Ureter (tissue), 1 donor: ENCODE measurements around the gene S100A7. TPM values are rescaled to one million over a fixed set of nuclear protein-coding genes. Genes with fewer than 3 reads are reported as not detected.
"Not testable (repeated sequence)": the region's sequence is repeated elsewhere in the genome, so short reads cannot be mapped to it uniquely, and the experiment has no call there.

ENCODE experiments used
- DNase-seq: peaks from one replicate; pipeline ENCODE4 v3.0.0-alpha.2; 2020; ENCODE audit warnings: low spot score
- total RNA-seq: library from RNA; stranded (reverse); gene quantifications from one replicate; pipeline ENCODE4 v1.2.4, GENCODE V29; 2023
- donor health status: DM: yes; HTN: yes; CAD: no.

Gene S100A7
- total RNA-seq, 1 donor from 2014 or later = not detected

GRCh38 chr1:153431002-153431401 is 29.4 kb downstream of the S100A7 start:
- DNase-seq = no peak

- DNase-seq = no peak
These were observed 29.9 kb downstream of the S100A7 start for GRCh38 chr1:153430561-153430960.

- no peak for DNase-seq
These were observed 30.3 kb downstream of the S100A7 start for GRCh38 chr1:153430166-153430553.

GRCh38 chr1:153429266-153430165 is 30.9 kb downstream of the S100A7 start:
- DNase-seq = no peak

- DNase-seq = no peak
These were observed 31.7 kb downstream of the S100A7 start for GRCh38 chr1:153428791-153429190.

- DNase-seq = no peak
These were observed 32.3 kb downstream of the S100A7 start for GRCh38 chr1:153428073-153428638.

- no peak for DNase-seq
These were observed 33.6 kb downstream of the S100A7 start for GRCh38 chr1:153426809-153427208.

- DNase-seq = peak; percentile 70
These were observed 37.9 kb downstream of the S100A7 start for GRCh38 chr1:153422450-153423068.

- no peak for DNase-seq
These were observed 40.1 kb downstream of the S100A7 start for GRCh38 chr1:153420306-153420705.

- peak; percentile 17 for DNase-seq
These were observed 41.0 kb downstream of the S100A7 start for GRCh38 chr1:153419436-153419793.

- not testable (repeated sequence) for DNase-seq
These were observed 41.6 kb downstream of the S100A7 start for GRCh38 chr1:153418758-153419435.

GRCh38 chr1:153417136-153417888 is 43.1 kb downstream of the S100A7 start:
- DNase-seq = peak; percentile 13

- peak; percentile 12 for DNase-seq
These were observed 44.4 kb downstream of the S100A7 start, which contains the start of gene S100A7A for GRCh38 chr1:153415850-153416570. Gene S100A7A (plus strand): TSS chr1:153416520. CDS start chr1:153418083, 1,563 bp downstream.

GRCh38 chr1:153413961-153414360 is 46.5 kb downstream of the S100A7 start:
- DNase-seq = not testable (repeated sequence)

Other genes starting within 250 kb of the S100A7 start
- gene PRR9, start 243.1 kb downstream of the S100A7 start, total RNA-seq = not detected
- not detected for gene LORICRIN, start 201.0 kb downstream of the S100A7 start, total RNA-seq
- not detected for gene PGLYRP3, start 147.7 kb downstream of the S100A7 start, total RNA-seq
- 0.60 TPM for gene PGLYRP4, start 111.8 kb downstream of the S100A7 start, total RNA-seq
- gene S100A9, start 102.8 kb downstream of the S100A7 start, total RNA-seq = 151 TPM
- not detected for gene S100A12, start 85.0 kb downstream of the S100A7 start, total RNA-seq
- 31.6 TPM for gene S100A8, start 69.6 kb downstream of the S100A7 start, total RNA-seq
- not detected for gene S100A7A, start 44.1 kb downstream of the S100A7 start, total RNA-seq
- gene S100A6, start 75.3 kb upstream of the S100A7 start, total RNA-seq = 1,381 TPM
- 0.86 TPM for gene S100A5, start 80.3 kb upstream of the S100A7 start, total RNA-seq
- 120 TPM for gene S100A4, start 85.2 kb upstream of the S100A7 start, total RNA-seq
- 6.5 TPM for gene S100A3, start 88.6 kb upstream of the S100A7 start, total RNA-seq
- 317 TPM for gene S100A2, start 105.2 kb upstream of the S100A7 start, total RNA-seq
- gene S100A16, start 152.5 kb upstream of the S100A7 start, total RNA-seq = 81.8 TPM
- 51.3 TPM for gene S100A14, start 155.7 kb upstream of the S100A7 start, total RNA-seq
- 71.6 TPM for gene S100A13, start 166.9 kb upstream of the S100A7 start, total RNA-seq
- not detected for gene S100A1, start 167.8 kb upstream of the S100A7 start, total RNA-seq
- gene CHTOP, start 173.4 kb upstream of the S100A7 start, total RNA-seq = 91.7 TPM
- 37.3 TPM for gene SNAPIN, start 198.1 kb upstream of the S100A7 start, total RNA-seq
- 131 TPM for gene ILF2, start 210.3 kb upstream of the S100A7 start, total RNA-seq
- gene NPR1, start 218.0 kb upstream of the S100A7 start, total RNA-seq = 21.0 TPM